ENCODE results near the gene PRSS12.
"Not testable (repeated sequence)": the region's sequence is repeated elsewhere in the genome, so short reads cannot be mapped to it uniquely, and the experiment has no call there.

PRSS12 gene, protein sequence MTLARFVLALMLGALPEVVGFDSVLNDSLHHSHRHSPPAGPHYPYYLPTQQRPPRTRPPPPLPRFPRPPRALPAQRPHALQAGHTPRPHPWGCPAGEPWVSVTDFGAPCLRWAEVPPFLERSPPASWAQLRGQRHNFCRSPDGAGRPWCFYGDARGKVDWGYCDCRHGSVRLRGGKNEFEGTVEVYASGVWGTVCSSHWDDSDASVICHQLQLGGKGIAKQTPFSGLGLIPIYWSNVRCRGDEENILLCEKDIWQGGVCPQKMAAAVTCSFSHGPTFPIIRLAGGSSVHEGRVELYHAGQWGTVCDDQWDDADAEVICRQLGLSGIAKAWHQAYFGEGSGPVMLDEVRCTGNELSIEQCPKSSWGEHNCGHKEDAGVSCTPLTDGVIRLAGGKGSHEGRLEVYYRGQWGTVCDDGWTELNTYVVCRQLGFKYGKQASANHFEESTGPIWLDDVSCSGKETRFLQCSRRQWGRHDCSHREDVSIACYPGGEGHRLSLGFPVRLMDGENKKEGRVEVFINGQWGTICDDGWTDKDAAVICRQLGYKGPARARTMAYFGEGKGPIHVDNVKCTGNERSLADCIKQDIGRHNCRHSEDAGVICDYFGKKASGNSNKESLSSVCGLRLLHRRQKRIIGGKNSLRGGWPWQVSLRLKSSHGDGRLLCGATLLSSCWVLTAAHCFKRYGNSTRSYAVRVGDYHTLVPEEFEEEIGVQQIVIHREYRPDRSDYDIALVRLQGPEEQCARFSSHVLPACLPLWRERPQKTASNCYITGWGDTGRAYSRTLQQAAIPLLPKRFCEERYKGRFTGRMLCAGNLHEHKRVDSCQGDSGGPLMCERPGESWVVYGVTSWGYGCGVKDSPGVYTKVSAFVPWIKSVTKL

DNA sequence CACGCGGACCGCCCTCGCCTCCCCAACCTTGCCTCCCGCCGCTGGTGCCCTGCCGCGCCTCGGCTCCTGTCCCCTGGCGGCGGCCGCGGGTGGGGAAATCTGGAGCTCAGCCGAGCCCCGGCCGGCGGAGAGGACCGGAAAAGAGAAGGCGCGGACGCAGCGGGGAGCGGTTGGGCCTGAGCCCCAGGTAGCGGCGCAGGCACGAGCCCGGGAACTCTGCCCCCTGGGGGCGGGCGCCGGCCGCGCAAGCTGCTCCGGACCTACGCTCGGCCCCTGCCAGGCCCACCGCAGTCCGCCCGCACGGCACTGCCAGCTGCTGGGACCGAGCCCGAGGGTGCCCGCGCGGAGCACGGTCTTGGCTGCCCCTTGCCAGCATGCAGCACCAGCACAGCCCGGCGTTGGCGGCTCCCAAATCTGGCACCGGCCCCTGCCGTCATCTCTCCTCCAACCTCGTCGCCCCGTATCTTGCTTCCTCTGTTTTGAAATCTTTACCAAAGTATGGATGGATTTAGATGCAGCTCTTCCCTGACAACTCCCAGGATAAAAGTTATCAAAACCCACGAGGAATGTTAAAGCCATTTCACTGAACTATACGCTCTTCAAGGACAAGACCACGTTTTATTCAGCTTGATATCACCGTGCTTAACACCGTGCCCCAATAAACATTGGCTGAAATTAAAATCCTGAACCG is at the start of gene PRSS12:
TSS of gene PRSS12 (minus strand) at position 161 of the 691 bp plus-strand sequence. CDS start 283 bp downstream, outside the sequence.
- DNase-seq (ENCODE audit: low read depth in 2 of 2), result peak; percentile 53 to 61

DNA sequence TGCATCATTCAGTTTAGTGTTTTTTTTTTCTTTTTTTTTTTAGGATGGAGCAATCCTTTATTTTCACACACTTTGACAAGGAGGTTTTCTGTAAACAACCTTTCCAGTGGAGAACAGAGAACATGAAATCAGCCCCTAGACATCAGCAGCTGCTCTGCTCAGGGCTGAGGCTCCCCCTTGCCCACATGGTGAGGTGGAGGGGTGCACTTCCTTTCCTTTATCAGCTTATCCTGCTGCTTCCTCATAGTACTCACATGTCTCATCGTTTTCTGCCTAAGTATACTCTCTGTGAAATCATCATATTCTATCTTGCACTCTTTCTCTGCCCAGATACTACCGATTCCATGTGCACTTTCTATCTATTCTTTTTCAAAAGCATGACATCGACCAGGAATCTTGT is 47.6 kb upstream of the PRSS12 start:
- no peak for DNase-seq (ENCODE audit: low read depth in 2 of 2)

DNA sequence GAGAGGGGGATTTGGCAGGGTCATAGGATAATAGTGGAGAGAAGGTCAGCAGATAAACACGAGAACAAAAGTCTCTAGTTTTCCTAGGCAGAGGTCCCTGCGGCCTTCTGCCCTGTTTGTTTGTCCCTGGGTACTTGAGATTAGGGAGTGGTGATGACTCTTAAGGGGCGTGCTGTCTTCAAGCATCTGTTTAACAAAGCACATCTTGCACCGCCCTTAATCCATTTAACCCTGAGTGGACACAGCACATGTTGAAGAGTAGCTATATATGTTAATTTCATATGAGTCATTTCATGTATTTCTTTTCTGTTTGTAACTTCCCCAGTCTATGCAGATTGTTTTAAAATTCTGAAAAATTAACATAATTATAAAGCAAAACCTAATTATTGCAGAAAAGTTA is 47.1 kb upstream of the PRSS12 start:
- DNase-seq (ENCODE audit: low read depth in 2 of 2), result not testable (repeated sequence)

DNA sequence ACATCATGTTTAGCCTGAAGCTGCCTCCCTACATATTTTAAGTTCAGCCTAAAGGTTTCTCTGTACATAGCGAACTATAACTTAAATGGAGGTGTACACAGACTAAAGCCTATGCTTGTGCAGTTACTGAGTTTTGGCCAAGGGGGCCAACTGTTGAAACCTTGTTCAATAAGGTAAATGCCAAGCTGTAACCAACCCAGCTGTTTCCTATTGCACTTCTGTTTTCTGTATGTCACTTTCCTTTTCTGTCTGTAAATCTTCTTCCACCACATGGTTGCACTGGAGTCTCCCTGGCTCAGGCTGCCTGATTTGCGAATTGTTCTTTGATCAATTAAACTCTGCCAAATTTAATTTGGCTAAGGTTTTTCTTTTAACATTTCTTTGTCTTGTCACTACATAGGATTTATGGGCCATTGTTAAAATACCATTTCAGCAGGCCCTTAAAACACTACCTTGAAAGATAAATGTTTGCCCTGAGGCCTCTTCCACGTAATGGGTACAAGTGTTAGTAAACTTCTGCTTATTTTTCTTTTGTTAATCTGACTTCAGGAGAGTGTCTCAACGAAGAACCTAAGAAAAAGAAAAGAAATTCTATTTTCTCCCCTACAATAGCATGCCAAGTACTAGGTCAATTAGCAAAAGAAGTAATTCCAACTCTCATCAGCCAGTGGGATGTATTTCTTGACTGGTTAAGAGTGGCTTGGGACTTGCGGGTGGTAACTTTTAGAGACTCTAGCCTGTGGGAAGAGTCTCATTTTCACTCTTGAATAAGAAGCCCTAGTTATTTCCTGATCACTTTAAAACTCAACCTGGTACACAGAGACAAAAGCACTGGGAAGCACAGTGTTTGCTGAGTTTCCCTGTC is 45.7 kb upstream of the PRSS12 start:
- DNase-seq (ENCODE audit: low read depth in 2 of 2), result no peak

DNA sequence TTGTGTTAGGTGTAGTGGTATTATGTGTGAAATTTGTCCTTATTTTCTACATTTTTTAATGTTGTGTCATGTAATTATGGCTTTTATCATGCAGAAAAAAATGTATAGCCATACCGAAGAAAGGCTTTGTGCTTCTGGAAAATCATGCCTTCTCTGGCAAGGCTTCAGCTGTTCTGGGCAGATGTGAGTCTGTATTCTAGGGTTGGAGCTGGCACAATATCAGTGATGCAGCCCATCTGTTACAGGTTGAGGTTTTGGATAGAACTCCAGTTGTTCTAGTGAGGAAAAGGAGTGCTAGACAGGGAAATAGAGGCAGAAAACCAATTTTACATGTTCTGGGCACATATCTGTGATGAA is 44.8 kb upstream of the PRSS12 start:
- no peak for DNase-seq (ENCODE audit: low read depth in 2 of 2)

DNA sequence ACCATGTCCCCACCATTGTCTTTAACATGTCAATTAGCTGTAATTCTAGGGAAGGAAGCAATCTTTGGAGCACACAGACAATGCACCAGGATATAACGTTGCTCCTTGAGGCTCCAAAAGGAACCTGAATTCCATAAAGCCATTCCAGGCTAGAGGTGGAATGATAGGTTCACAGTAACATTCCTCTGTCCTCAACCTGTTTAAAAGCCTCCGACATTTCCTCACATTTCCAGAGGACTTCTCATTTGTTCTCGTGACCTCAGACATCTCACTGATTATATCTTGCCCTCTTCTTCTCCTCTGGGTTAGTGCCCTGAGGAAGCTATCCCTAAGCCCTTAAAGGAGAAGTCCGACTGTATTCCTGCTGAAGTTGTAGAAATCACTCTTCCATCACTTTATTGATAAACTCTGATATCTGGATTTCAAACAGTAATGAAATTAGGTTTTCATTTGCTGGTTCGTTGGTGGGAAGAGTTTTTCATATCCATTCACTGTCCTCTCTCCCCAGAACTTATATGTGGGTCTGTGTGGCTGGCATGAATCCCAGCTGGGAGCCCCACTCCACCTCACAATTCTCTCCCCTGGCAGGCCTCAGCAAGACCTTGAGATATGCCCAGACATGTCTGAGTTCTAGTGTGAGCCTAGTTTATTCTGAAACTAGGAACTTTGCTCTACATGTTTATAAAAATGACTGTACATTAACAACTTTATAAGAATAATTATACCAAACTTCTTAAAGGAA is 44.2 kb upstream of the PRSS12 start:
- DNase-seq (ENCODE audit: low read depth in 2 of 2), result no peak

DNA sequence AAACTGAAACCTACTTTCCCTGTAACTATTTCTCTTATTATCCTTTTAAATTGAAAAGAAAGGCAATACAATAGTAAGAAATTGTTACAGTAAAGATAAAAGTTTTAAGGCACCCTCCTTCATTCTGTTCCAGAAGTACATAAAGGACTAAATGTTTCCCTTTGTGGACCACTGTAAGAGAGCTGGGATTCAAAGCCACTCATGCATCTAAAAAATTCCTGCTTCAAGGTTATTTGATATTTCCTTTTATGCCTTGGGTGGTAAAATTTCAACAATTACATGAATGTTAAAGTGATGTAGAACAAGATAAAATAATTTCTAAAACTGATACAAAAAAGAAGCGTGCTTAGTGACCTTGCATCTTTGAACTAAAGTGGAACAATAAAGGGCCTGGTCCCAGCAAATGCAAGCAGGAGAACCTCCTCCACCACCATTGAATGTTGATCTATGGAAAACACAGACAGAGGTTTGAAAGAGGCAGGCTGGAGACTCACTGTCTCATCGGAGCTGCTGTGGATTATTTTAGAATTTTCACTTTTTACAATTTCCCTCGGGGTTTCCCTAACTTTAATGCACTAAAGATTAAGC is 42.3 kb upstream of the PRSS12 start:
- DNase-seq (ENCODE audit: low read depth in 2 of 2), result no peak

DNA sequence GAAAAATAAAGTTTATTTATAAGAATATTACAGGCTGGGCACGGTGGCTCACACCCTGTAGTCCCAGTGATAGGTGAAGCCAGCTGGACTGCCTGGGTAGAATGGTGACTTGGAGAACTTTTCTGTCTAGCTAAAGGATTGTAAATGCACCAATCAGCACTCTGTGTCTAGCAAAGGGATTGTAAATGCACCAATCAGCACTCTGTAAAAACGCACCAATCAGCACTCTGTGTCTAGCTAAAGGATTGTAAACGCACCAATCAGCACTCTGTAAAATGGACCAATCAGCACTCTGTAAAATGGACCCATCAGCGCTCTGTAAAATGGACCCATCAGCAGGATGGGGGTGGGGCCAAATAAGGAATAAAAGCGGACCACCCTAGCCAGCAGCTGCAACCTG is 39.7 kb upstream of the PRSS12 start:
- DNase-seq (ENCODE audit: low read depth in 2 of 2), result not testable (repeated sequence)

DNA sequence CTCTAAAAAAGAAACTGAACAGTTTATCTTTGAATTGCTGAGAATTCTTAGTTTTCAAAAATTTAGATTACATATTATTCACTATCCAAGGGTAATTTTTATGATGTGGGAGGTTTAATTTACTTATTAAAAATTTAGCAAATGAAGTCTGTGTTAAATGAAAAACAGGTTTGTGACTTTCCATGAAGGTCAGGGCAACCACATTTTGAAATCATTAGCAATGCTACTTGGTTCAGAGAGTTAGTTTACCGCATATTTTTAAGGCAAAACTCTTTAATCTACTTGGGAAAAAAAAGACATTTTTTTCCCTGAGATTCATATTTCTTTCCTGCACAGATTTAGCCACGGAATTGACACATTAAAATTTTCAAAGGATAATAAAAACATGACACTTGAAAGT is 37.3 kb upstream of the PRSS12 start:
- DNase-seq (ENCODE audit: low read depth in 2 of 2), result no peak

DNA sequence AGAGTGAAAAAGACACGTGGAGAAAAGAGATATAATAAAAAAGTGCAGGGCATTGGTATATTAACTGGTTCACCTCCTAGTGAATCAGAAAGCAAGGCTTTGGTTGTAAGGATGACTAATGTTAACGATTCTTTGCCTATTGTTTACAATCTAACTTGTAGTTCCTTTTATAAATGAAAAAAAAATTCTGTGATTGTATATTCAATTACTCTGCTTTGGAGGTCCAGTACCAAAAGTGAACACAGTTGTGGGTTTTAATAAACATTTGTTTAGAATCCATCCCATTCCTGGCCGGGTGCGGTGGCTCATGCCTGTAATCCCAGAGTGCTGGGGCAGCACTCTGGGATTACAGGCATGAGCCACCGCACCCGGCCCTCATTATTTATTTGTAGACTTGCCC is 36.9 kb upstream of the PRSS12 start:
- no peak for DNase-seq (ENCODE audit: low read depth in 2 of 2)

DNA sequence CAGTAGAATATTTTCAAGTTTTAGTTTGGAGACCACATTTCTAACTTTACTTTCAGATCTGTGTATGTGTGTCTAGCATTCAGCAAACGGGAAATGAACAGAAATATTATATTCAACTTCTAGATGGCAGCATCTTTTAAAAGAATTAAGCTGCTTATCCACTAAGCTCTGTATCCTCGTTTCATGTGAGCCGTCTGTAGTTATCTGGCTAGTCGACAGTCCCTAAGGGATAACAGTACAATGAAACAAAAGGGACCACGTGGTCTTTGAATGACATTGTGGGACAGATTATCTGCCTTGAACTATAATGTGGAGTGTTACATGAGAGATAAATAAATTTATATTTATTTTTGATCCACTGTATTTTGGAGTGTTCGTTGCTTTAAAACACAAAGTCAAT is 35.8 kb upstream of the PRSS12 start:
- DNase-seq (ENCODE audit: low read depth in 2 of 2), result no peak

DNA sequence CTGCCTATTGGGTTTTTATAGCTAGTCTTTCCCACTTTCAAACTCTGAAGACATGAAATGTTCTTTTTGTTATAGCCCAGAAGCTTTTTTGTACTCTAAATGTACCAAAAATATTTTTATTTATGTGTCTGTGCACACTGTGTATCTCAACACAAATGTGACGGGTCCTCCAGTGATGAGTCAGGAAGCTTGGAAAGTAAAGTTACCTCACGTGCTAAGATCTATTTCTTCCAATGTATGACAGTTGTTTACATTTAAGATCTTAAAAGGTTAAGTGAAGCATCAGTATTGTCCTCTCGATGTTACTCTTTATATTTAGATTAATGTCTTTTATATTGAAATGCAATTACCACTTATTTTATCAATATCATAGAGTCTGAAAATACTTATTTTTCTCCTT is 29.1 kb upstream of the PRSS12 start:
- DNase-seq (ENCODE audit: low read depth in 2 of 2), result no peak

DNA sequence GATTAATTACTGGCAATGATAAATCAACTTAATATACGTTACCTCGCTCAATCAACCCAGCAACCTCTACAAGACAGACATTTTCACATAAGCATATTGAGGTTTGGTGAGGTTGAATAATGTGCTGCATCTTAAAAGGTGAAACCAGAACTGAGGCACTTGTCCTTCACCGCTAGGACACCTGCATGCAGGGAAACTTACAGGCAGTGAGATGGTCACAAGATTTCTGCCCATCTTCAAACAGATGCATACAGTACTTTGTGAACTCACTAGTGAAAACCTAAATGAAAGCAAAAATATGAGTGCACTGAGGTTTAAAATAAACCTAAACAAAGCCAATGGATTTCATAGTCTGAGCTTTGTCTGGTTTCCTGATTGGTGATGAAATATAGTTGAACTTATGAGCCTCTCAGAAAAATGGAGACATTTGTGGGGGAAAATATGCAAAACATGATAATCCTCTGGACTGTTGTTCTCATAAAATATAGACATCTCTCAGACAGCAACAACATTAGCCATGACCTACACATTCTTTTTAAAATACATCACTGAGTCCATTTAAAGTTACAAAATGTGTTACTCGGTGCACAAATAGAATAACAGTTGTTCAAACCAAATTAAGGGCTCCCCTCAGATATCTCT is 20.9 kb upstream of the PRSS12 start:
- DNase-seq (ENCODE audit: low read depth in 2 of 2), result no peak

DNA sequence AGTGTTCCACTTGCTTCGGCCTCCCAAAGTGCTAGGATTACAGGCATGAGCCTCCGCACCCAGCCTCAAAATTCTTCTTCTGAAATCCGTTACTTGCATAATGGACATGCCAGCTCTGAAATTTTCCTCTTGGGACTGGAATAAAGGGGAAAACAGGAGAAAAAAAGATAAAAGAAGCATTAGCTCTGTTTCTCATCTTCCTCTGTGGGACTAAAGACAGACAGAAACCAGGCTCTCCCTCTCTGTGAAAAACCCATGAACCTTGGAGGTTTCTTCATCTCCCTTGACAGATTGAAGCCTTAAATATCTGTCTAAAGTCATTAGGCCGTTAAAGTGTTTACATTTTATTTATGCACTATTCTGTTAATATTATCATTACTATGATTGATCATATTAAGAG is 19.4 kb upstream of the PRSS12 start:
- no peak for DNase-seq (ENCODE audit: low read depth in 2 of 2)

DNA sequence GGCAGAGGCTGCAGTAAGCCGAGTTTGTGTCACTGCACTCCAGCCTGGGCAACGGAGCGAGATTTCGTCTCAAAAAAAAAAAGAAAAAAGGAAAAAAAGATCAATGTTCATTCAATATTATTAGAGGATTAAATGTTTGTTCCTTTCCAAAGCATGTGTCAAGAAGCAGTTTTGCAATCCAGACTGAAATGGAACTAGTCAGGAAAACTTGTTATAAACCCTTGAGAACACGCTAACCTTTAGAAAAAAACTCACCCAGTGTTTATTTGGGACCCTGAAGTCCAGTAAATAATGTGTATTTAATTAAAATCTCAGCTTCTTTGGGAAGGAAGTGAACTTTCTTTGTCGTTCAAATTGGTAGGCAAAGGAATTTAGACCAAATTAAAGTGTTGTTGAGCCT is 16.4 kb upstream of the PRSS12 start:
- no peak for DNase-seq (ENCODE audit: low read depth in 2 of 2)

DNA sequence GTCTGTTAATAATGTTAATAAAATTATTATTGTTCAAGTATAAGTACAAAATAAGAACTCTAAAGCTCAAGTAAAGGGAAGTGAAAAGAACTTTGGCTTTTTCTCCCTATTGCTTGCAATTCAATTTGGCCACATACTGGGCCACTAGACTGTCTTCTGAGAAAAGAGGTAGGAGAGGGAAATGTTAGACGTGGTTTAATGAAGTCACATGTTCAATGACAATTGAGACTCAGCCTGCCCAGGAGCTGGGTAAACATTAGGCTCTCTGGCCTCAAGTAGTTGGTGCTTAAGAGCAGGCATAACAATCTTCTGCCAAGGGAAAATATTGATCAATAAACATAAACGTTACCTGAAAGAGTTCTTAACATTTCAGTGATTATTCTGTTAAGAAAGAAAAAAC is 15.1 kb upstream of the PRSS12 start:
- DNase-seq (ENCODE audit: low read depth in 2 of 2), result no peak

DNA sequence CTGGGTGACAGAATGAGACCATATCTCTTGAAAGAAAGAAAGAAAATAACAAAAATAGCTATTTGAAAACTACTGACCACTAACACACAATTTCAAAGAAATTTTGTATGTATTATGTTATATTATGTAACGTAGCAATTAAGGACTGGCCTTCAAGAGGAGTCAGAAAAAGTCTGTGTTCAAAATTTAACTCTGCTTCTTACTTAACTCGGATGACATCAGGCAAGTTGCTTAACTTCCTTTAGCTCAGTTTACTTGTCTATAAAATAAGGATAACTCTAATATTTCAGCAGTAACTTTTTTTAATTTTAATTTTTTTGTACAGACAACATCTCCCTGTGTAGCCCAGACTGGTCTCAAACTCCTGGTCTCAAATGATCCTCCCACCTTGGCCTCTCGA is 14.6 kb upstream of the PRSS12 start:
- DNase-seq (ENCODE audit: low read depth in 2 of 2), result no peak

DNA sequence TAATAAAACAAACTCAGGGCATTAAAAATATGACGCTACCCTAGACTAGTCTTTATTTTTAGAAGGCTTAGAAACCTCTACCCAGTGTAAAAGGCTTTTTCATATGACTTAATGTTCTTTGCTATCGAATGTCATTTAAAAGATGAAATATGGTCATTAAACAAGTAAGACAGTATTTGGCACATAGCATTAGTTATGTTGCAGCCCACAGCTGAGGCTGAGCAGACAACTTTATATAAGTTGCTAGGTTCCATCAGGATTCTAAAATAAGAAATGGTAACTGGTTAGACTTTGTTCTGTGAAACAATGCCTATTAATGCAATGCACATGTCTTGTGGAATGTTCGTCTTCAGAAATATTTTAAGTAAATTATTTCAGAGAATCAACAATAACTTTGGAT is 10.4 kb upstream of the PRSS12 start:
- DNase-seq (ENCODE audit: low read depth in 2 of 2), result no peak

DNA sequence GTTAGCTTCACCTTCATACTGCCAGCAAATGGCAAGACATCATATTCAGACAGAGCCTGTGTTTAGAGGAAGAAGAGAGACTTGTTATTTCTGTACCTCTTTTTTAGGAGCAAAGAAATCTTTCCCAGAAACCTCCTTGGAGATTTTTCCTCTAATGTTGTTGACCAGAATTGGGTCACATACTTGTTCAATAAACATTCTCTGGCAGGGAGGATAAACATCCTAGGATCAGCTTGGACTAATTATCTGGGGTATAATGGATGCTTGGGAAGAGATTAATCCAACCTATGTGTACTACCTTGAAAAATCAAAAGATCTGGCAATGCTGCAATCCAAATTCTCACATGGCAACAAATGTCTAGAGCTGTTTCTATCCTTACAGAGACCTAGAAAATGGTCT is 8.4 kb upstream of the PRSS12 start:
- no peak for DNase-seq (ENCODE audit: low read depth in 2 of 2)

DNA sequence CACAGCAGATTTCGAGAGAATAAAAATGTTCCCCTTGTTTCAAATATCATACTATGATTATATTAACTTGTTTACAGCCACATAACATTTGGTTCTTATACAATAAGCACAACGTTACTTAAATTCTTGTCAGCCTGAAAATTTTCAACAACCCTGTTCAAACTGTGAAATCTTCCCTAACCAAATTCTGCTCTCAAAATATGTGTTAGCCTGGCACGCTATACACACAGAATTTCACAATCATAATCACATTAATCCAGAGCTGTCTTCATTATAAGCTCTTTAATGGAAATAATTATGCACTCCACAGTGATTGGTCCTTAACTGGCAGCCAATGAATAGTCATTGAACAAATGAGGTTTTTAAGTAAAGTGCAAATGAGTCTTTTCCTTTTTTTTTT is 7.3 kb upstream of the PRSS12 start:
- no peak for DNase-seq (ENCODE audit: low read depth in 2 of 2)
